Karpas-422 (cell line): ENCODE data around the gene TNS3. TPM values are rescaled to one million over a fixed set of nuclear protein-coding genes. Genes with fewer than 3 reads are reported as not detected.

ENCODE experiments used
- DNase-seq: peaks from one replicate; pipeline ENCODE4 v3.0.0-alpha.2; 2015
- H2AFZ ChIP-seq: fragments of 200-600 bp; sonication (generic); 2 replicates; pipeline ENCODE4 v1.6.1; 2014; ENCODE audit warnings: antibody characterized with exemption, low read length, mixed read lengths
- H3K27ac ChIP-seq: fragments of 200-600 bp; sonication (generic); 2 replicates; pipeline ENCODE4 v1.5.1; 2014; ENCODE audit warnings: mild to moderate bottlenecking, low read length, moderate library complexity
- H3K27me3 ChIP-seq: fragments of 200-600 bp; sonication (generic); 2 replicates; pipeline ENCODE4 v1.6.1; 2014; ENCODE audit warnings: low read length, mixed read lengths
- H3K36me3 ChIP-seq: fragments of 200-600 bp; sonication (generic); 2 replicates; pipeline ENCODE4 v1.6.1; 2014; ENCODE audit warnings: low read length, mixed read lengths; ENCODE audit not compliant: insufficient read depth
- H3K4me1 ChIP-seq: fragments of 200-600 bp; sonication (generic); 2 replicates; pipeline ENCODE4 v1.6.1; 2014; ENCODE audit warnings: mild to moderate bottlenecking, low read length, mixed read lengths
- H3K4me2 ChIP-seq: fragments of 200-600 bp; sonication (generic); 2 replicates; pipeline ENCODE4 v1.6.1; 2014; ENCODE audit warnings: low read length, low read depth, mild to moderate bottlenecking; ENCODE audit not compliant: poor library complexity, severe bottlenecking
- H3K4me3 ChIP-seq: fragments of 200-600 bp; sonication (generic); 2 replicates; pipeline ENCODE4 v1.5.1; 2014; ENCODE audit warnings: mild to moderate bottlenecking, antibody characterized with exemption, low read length, mixed read lengths
- H3K79me2 ChIP-seq: fragments of 200-600 bp; sonication (generic); 2 replicates; pipeline ENCODE4 v1.6.1; 2014; ENCODE audit warnings: mild to moderate bottlenecking, low read length, mixed read lengths
- H3K9ac ChIP-seq: fragments of 200-600 bp; sonication (generic); 2 replicates; pipeline ENCODE4 v1.6.0; 2014; ENCODE audit warnings: low read length
- H3K9me2 ChIP-seq: fragments of 200-600 bp; sonication (generic), shearing (Covaris generic); replicated peaks from 2 replicates; pipeline ENCODE4 v1.6.0; 2014; ENCODE audit warnings: mild to moderate bottlenecking, low read length, moderate library complexity; ENCODE audit not compliant: insufficient read depth
- H3K9me3 ChIP-seq: fragments of 300-700, 200-600 bp; sonication (generic); 2 replicates; pipeline ENCODE4 v1.6.1; 2014; ENCODE audit warnings: low read length, mixed read lengths
- H4K20me1 ChIP-seq: fragments of 200-600 bp; sonication (generic); 2 replicates; pipeline ENCODE4 v1.6.1; 2014; ENCODE audit warnings: mild to moderate bottlenecking, antibody characterized with exemption, low read length, low read depth; ENCODE audit not compliant: insufficient read depth
- total RNA-seq: library from RNA; depleted of rRNA; stranded (reverse); fragments of >200 nt; shearing (Covaris generic); gene quantifications from 2 replicates; pipeline ENCODE4 v1.2.3, GENCODE V29; 2014; ENCODE audit warnings: low replicate concordance

Gene TNS3
- total RNA-seq, 1 experiment from 2014 or later: 56.6 TPM

DNA sequence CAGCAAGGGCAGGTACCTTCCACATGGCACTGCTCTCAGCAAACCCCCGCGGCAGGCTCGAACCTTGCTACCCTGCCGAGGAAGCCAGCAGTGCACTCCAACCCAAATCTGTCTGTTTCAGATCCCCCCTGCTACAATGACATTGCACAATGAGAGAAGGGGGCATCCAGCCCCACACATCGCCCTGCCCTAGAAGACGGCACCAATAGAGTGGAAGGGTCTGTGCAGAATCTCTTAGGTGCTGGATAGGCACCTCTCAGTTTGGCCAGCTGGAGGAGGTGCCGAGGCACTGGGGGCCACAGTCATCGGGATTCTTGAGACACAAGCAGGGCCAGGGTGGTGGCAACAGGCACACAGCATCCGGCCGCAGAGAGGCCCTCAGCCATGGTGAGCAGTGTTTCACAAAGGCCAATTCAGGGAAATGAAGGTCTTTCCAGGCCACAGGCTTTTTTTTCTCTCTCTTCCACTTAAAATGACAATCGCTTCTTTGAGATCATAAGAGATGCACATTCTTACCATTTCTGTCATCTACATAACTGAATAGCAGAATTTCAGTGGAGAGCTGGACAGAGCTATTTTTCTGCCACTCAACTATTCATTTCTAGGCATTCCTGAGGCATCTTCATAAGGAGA lies 281.3 kb downstream of the TNS3 start:
- Histone ChIP-seq H3K4me1 (no peaks in the 10 kb centered on the region), H3K27ac (no peak overlapping the region), H3K79me2 (no peaks in the 10 kb centered on the region), H3K9me3 (no peaks in the 10 kb centered on the region), H3K4me2 (no peak overlapping the region), H3K9me2 (no peaks in the 10 kb centered on the region), H3K27me3 (no peaks in the 10 kb centered on the region), H4K20me1 (no peaks in the 10 kb centered on the region), H3K4me3 (no peak overlapping the region), H2AFZ (no peak overlapping the region), H3K36me3 (peaks cover 4% of the 10 kb centered on the region; the same call in 1 of the 2 replicates), H3K9ac (no peak overlapping the region)
- no peak for DNase-seq

DNA sequence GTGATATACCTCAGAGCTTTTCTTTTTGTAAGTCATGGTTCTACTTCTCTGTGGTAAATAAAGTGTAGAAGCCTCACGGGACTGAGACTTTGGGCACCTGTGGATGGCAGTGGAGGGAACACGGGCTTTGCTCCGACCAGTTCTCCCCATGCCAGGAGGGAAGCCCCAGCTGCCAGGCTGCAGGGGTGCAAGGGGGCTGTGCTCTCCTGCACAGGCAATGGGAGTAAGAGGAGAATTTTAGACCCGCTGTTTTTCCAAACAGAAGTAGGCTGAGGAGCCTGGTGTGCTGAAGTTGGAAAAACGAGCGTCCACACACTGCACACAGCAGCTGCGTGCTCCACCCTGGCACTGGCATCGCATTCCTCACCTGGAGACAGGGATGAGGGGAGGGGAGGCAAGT lies 282.4 kb downstream of the TNS3 start:
- no peaks in the 10 kb centered on the region for H3K4me1 ChIP-seq
- H3K27me3 ChIP-seq: no peaks in the 10 kb centered on the region
- no peak overlapping the region for H3K27ac ChIP-seq
- no peak for DNase-seq
- no peaks in the 10 kb centered on the region for H3K9me2 ChIP-seq
- H3K4me2 ChIP-seq: no peak overlapping the region
- no peak overlapping the region for H3K9ac ChIP-seq
- H3K36me3 ChIP-seq: peaks cover 4% of the 10 kb centered on the region; the same call in 1 of the 2 replicates
- no peak overlapping the region for H3K4me3 ChIP-seq
- no peaks in the 10 kb centered on the region for H3K9me3 ChIP-seq
- H2AFZ ChIP-seq: no peak overlapping the region
- H3K79me2 ChIP-seq: no peaks in the 10 kb centered on the region
- H4K20me1 ChIP-seq: no peaks in the 10 kb centered on the region

DNA sequence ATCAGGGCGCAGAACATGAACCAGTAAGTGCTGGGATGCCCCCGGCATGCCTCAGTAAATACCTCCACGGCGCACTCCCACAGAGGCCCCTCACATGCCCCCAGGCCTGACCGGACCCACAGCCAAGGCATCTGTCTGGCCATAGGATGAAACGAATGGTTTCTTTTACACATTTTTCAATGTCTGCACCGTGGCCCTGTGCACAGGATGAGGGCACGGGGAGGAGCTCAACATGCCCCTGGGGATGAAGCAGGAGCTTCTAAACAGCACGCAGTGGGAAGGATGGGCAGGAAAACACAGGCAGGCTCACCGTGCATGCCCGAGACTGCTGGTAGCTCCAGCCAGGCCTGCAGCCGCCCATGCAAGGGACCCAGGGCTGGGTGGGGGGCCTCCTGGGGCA lies 283.3 kb downstream of the TNS3 start:
- no peaks in the 10 kb centered on the region for H3K9me3 ChIP-seq
- no peaks in the 10 kb centered on the region for H3K4me1 ChIP-seq
- no peaks in the 10 kb centered on the region for H3K79me2 ChIP-seq
- no peaks in the 10 kb centered on the region for H3K27me3 ChIP-seq
- H3K9me2 ChIP-seq: no peaks in the 10 kb centered on the region
- no peak for DNase-seq
- H3K27ac ChIP-seq: no peak overlapping the region
- no peak overlapping the region for H3K9ac ChIP-seq
- no peaks in the 10 kb centered on the region for H4K20me1 ChIP-seq
- no peak overlapping the region for H3K4me2 ChIP-seq
- peaks cover 7% of the 10 kb centered on the region; the same call in 1 of the 2 replicates for H3K36me3 ChIP-seq
- no peak overlapping the region for H3K4me3 ChIP-seq
- no peak overlapping the region for H2AFZ ChIP-seq

DNA sequence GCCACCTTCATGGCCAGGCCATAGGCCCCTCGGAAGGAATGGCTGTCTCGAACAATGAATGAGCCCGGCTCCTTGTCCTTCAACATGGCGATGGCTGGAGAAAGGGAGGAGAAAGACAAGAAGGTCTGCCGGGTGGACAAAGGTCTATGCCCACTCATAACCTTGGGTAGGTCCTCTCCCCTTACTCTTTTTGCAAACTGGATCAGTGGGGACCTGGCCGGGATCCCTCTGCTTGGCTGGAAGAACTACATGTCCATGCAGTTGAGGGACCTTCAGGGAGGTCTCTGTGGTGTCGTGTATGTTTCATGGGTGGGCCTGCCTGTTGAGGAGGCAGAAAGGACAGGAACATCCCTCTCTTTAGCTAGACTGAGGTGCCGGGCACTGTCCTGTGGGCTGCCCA lies 284.8 kb downstream of the TNS3 start:
- DNase-seq: no peak
- Histone ChIP-seq H3K4me3 (no peak overlapping the region), H2AFZ (no peak overlapping the region), H3K27ac (no peak overlapping the region), H3K79me2 (no peaks in the 10 kb centered on the region), H3K36me3 (peaks cover 20% of the 10 kb centered on the region), H3K4me2 (no peak overlapping the region), H3K9me2 (no peaks in the 10 kb centered on the region), H3K4me1 (no peaks in the 10 kb centered on the region), H3K9me3 (no peaks in the 10 kb centered on the region), H3K9ac (no peak overlapping the region), H3K27me3 (no peaks in the 10 kb centered on the region), H4K20me1 (no peaks in the 10 kb centered on the region)

DNA sequence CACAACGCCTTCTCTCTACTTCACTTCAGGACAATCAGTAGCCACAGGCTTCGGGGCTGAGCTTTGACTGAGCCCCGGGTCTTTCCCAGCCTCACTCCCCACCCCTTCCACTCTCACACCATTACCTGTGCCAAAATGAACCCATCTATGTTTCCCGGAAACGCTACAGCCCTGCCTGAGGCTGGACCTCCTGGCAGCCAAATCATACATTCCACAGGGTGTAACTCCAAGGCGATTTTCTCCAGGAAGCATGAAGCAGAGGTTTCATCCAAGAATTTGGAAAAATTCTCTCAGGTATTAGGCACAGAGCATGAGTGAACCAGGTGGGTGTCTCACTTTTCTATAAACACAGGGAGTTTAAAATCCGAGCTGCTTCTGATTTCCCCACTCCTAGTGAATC lies 286.3 kb downstream of the TNS3 start:
- Histone ChIP-seq H4K20me1 (no peaks in the 10 kb centered on the region), H3K9ac (no peak overlapping the region), H3K4me3 (no peak overlapping the region), H3K27ac (no peak overlapping the region), H3K9me3 (no peaks in the 10 kb centered on the region), H3K4me2 (no peak overlapping the region), H3K9me2 (no peaks in the 10 kb centered on the region), H3K27me3 (no peaks in the 10 kb centered on the region), H3K4me1 (no peaks in the 10 kb centered on the region), H2AFZ (no peak overlapping the region), H3K79me2 (no peaks in the 10 kb centered on the region), H3K36me3 (peaks cover 29% of the 10 kb centered on the region)
- no peak for DNase-seq

DNA sequence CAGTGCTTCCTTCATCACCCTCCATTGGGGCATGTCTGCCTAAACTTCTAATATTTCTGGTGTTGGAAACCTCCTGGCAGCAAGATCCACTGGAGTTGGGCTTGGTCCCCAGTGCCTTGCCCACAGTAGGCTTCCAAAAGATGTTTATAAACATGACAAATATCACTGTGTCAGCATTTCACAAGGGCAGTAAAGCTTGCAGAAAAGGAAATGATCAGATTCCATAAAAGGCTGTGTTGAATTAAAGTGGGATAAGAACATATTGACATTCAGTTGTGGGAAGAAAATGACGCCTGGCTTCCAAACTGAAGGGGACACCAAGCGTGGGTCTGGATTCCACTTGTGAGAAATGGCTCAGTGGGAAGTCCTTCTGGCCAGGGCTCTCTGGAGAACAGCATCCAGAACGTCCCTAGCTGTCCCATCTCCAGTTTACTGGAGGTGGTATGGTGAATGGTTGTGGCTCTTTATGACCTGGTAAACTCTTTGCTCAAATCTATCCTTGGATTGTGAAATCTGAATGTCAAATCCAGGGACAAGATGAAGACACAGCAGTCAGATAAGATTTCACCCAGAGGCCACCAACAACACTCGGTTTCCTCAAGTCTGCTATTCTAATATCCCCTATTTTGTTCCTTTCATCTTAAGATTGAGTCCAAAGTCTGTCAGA lies 287.2 kb downstream of the TNS3 start:
- H3K36me3 ChIP-seq: peaks cover 29% of the 10 kb centered on the region
- H4K20me1 ChIP-seq: no peaks in the 10 kb centered on the region
- H3K27ac ChIP-seq: no peak overlapping the region
- no peak for DNase-seq
- no peak overlapping the region for H3K4me2 ChIP-seq
- no peaks in the 10 kb centered on the region for H3K79me2 ChIP-seq
- no peaks in the 10 kb centered on the region for H3K4me1 ChIP-seq
- H3K9me2 ChIP-seq: no peaks in the 10 kb centered on the region
- H2AFZ ChIP-seq: no peak overlapping the region
- H3K27me3 ChIP-seq: no peaks in the 10 kb centered on the region
- no peaks in the 10 kb centered on the region for H3K9me3 ChIP-seq
- no peak overlapping the region for H3K9ac ChIP-seq
- H3K4me3 ChIP-seq: no peak overlapping the region

DNA sequence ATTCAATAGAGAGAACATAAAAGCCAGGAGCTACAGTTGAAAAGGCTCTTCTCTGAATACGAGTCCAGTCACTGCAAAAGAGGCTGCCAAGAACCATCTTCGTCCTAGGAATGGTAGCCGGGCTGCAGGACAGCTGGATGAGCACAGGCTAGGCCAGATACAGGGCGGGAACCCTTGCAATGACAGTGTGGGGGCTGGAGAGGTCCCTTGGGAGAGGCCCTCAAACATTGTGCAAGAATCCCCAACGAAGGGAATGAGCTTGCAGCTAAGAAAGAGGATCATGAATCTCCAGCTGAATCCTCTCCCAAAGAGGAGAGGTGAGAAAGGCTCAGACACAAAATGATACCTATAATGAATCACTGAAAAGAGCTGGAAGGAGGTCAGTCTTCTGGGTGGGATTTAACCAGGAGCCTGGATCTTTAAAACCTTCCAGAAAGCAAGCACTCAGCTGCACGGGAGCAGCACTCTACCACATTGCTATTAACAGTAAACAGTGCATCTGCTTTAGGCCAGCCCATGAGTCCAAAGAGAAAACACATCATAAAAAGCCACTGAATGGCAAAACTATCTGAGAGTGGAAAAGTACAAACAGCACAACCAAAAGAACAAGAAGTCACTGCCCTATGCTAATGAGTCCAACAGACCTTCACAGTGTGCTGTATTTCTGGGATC lies 287.9 kb downstream of the TNS3 start:
- H2AFZ ChIP-seq: no peak overlapping the region
- H3K9me3 ChIP-seq: no peaks in the 10 kb centered on the region
- no peaks in the 10 kb centered on the region for H3K27me3 ChIP-seq
- no peak overlapping the region for H3K9ac ChIP-seq
- H3K79me2 ChIP-seq: no peaks in the 10 kb centered on the region
- no peaks in the 10 kb centered on the region for H3K9me2 ChIP-seq
- no peak for DNase-seq
- peaks cover 29% of the 10 kb centered on the region for H3K36me3 ChIP-seq
- no peak overlapping the region for H3K27ac ChIP-seq
- no peaks in the 10 kb centered on the region for H4K20me1 ChIP-seq
- no peak overlapping the region for H3K4me2 ChIP-seq
- no peak overlapping the region for H3K4me3 ChIP-seq
- H3K4me1 ChIP-seq: no peaks in the 10 kb centered on the region

DNA sequence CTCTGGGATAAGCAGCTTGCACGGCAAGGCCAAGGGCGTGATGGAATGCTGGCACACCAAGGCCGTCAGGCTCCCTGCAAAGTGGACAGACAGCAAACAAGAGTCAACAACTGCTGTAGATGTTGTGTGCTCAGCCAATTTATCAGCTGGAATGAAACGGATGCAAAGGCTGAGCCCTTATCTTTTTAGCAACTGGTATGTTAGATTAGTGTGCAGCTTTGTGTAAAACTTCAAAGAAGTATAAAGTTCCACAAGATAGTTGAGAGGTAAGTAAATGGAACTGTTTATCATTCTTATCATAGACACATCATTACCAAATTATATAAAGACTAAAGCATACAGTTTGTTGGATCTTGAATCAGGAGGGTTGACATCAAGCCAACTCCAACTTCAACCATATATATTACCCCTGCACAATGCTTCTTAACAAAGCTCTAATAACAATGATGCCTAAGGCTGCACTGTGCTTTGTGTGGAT lies 289.0 kb downstream of the TNS3 start:
- Histone ChIP-seq H3K9ac (no peak overlapping the region), H3K9me3 (no peaks in the 10 kb centered on the region), H3K4me1 (no peaks in the 10 kb centered on the region), H3K79me2 (no peaks in the 10 kb centered on the region), H3K36me3 (peaks cover 39% of the 10 kb centered on the region), H4K20me1 (no peaks in the 10 kb centered on the region), H3K9me2 (no peaks in the 10 kb centered on the region), H3K27ac (no peak overlapping the region), H2AFZ (no peak overlapping the region), H3K4me3 (no peak overlapping the region), H3K4me2 (no peak overlapping the region), H3K27me3 (no peaks in the 10 kb centered on the region)
- no peak for DNase-seq
